ENCODE measurements around the gene KRTCAP2. TPM values are rescaled to one million over a fixed set of nuclear protein-coding genes. Genes with fewer than 3 reads are reported as not detected.

Gene KRTCAP2
- total RNA-seq, 1 experiment from 2014 or later = 179 TPM

GRCh38 chr1:155184351-155184811 is 11.3 kb upstream of the KRTCAP2 start:
- DNase-seq (ENCODE audit: low spot score) = no peak
- Histone ChIP-seq H3K27ac (ENCODE audit: low read depth, low read length, poor library complexity, severe bottlenecking) (no peak overlapping the region), H3K9me3 (ENCODE audit: low read depth, low read length, poor library complexity, severe bottlenecking) (no peaks in the 10 kb centered on the region), H3K4me1 (ENCODE audit: insufficient read depth, low read length, poor library complexity, severe bottlenecking) (no peaks in the 10 kb centered on the region), H3K4me3 (ENCODE audit: low read depth, low read length, poor library complexity, severe bottlenecking) (no peak overlapping the region), H3K27me3 (replicated peaks; ENCODE audit: insufficient read depth, low read depth, low read length, poor library complexity) (no peaks in the 10 kb centered on the region), H3K36me3 (ENCODE audit: insufficient read depth, low read length, poor library complexity, severe bottlenecking) (no peaks in the 10 kb centered on the region)
- TF ChIP-seq CTCF (conservative IDR thresholded peaks at IDR 0.05; ENCODE audit: low read depth, low read length) (no peak), EZH2 (IDR thresholded peaks at IDR 0.05; ENCODE audit: borderline replicate concordance, low read depth, low read length, poor library complexity, severe bottlenecking) (no peak)
- ChIA-PET CTCF (no interaction called here), POLR2A (ENCODE audit: low non-redundant PET) (no interaction called here)
- intact Hi-C loops (cut with micrococcal nuclease; ENCODE audit: unreplicated experiment) = no loop called here
- no TSS peak for BruUV-seq (replicated peaks)

- Histone ChIP-seq H3K9me3 (ENCODE audit: low read depth, low read length, poor library complexity, severe bottlenecking) (no peaks in the 10 kb centered on the region), H3K36me3 (ENCODE audit: insufficient read depth, low read length, poor library complexity, severe bottlenecking) (no peaks in the 10 kb centered on the region), H3K27ac (ENCODE audit: low read depth, low read length, poor library complexity, severe bottlenecking) (no peak overlapping the region), H3K27me3 (replicated peaks; ENCODE audit: insufficient read depth, low read depth, low read length, poor library complexity) (no peaks in the 10 kb centered on the region), H3K4me3 (ENCODE audit: low read depth, low read length, poor library complexity, severe bottlenecking) (no peak overlapping the region), H3K4me1 (ENCODE audit: insufficient read depth, low read length, poor library complexity, severe bottlenecking) (no peaks in the 10 kb centered on the region)
- intact Hi-C loops (cut with micrococcal nuclease; ENCODE audit: unreplicated experiment) = no loop called here
- DNase-seq (ENCODE audit: low spot score) = no peak
- CTCF ChIA-PET = no interaction called here
- no peak for TF ChIP-seq CTCF (conservative IDR thresholded peaks at IDR 0.05; ENCODE audit: low read depth, low read length)
- no peak for TF ChIP-seq EZH2 (IDR thresholded peaks at IDR 0.05; ENCODE audit: borderline replicate concordance, low read depth, low read length, poor library complexity, severe bottlenecking)
- BruUV-seq (replicated peaks) = no TSS peak
- POLR2A ChIA-PET (ENCODE audit: low non-redundant PET) = no interaction called here
Measured at GRCh38 chr1:155183775-155184221, 10.7 kb upstream of the KRTCAP2 start.

- H3K9me3 ChIP-seq (ENCODE audit: low read depth, low read length, poor library complexity, severe bottlenecking) = no peaks in the 10 kb centered on the region
- no peak overlapping the region for H3K4me3 ChIP-seq (ENCODE audit: low read depth, low read length, poor library complexity, severe bottlenecking)
- ChIA-PET CTCF (no interaction called here), POLR2A (ENCODE audit: low non-redundant PET) (no interaction called here)
- TF ChIP-seq CTCF (conservative IDR thresholded peaks at IDR 0.05; ENCODE audit: low read depth, low read length) (no peak), EZH2 (IDR thresholded peaks at IDR 0.05; ENCODE audit: borderline replicate concordance, low read depth, low read length, poor library complexity, severe bottlenecking) (no peak)
- DNase-seq (ENCODE audit: low spot score) = no peak
- no peaks in the 10 kb centered on the region for H3K27me3 ChIP-seq (replicated peaks; ENCODE audit: insufficient read depth, low read depth, low read length, poor library complexity)
- H3K4me1 ChIP-seq (ENCODE audit: insufficient read depth, low read length, poor library complexity, severe bottlenecking) = no peaks in the 10 kb centered on the region
- intact Hi-C loops (cut with micrococcal nuclease; ENCODE audit: unreplicated experiment) = no loop called here
- no peak overlapping the region for H3K27ac ChIP-seq (ENCODE audit: low read depth, low read length, poor library complexity, severe bottlenecking)
- peaks cover 4% of the 10 kb centered on the region for H3K36me3 ChIP-seq (ENCODE audit: insufficient read depth, low read length, poor library complexity, severe bottlenecking)
- no TSS peak for BruUV-seq (replicated peaks)
Measured at GRCh38 chr1:155182052-155182550, 9.0 kb upstream of the KRTCAP2 start.

Measured in A673 (cell line).